CD14-positive monocyte (primary cell): ENCODE measurements around the gene VWA5A. TPM values are rescaled to one million over a fixed set of nuclear protein-coding genes. Genes with fewer than 3 reads are reported as not detected.

ENCODE experiments used
- DNase-seq, 3 donors: peaks; one replicate each; pipeline ENCODE4 v3.0.0-alpha.2; 2011 to 2022
- H2AFZ ChIP-seq: 2 replicates; pipeline ENCODE4 v1.6.0; 2012; ENCODE audit warnings: mild to moderate bottlenecking, low read depth, low read length, inconsistent platforms; ENCODE audit not compliant: insufficient read depth, poor library complexity, severe bottlenecking
- H3K27ac ChIP-seq, 2 donors: 1 replicate in 1 of 2; 2 replicates in 1 of 2; pipeline ENCODE4 v1.5.1; 2012 to 2013; ENCODE audit warnings: low read length in 2 of 2, control low read depth in 1 of 2, inconsistent platforms in 1 of 2, low read depth in 1 of 2, mild to moderate bottlenecking in 1 of 2
- H3K27me3 ChIP-seq, 2 donors: one replicate each; pipeline versions ENCODE4 v1.6.0 to v1.6.1; 2011 to 2013; ENCODE audit warnings: low read length in 2 of 2; ENCODE audit not compliant: control insufficient read depth in 2 of 2, insufficient read depth in 2 of 2
- H3K36me3 ChIP-seq, 2 donors: replicated peaks in 1 of 2; 1 replicate in 1 of 2; 2 replicates in 1 of 2; pipeline versions ENCODE4 v1.5.1 to v1.6.1; 2012 to 2013; ENCODE audit warnings: low read length in 2 of 2, control low read depth in 1 of 2, inconsistent platforms in 1 of 2, mild to moderate bottlenecking in 1 of 2; ENCODE audit not compliant: insufficient read depth in 2 of 2, control insufficient read depth in 1 of 2
- H3K4me1 ChIP-seq, 2 donors: 1 replicate in 1 of 2; 2 replicates in 1 of 2; pipeline versions ENCODE4 v1.5.1 to v1.6.1; 2012 to 2013; ENCODE audit warnings: low read length in 2 of 2, control low read depth in 1 of 2, inconsistent platforms in 1 of 2, mild to moderate bottlenecking in 1 of 2, moderate library complexity in 1 of 2; ENCODE audit not compliant: insufficient read depth in 2 of 2, control insufficient read depth in 1 of 2
- H3K4me2 ChIP-seq: replicated peaks from 2 replicates; pipeline ENCODE3; 2012; ENCODE audit warnings: low read length, moderate library complexity, mild to moderate bottlenecking; ENCODE audit not compliant: poor library complexity, severe bottlenecking; ENCODE audit errors: extremely low read depth
- H3K4me3 ChIP-seq, 3 experiments: fragments of 200-600 bp in 1 of 3; sonication (generic) in 1 of 3; replicated peaks in 1 of 3; 1 replicate in 2 of 3; 2 replicates in 1 of 3; pipeline ENCODE4 v1.5.1; 2011 to 2013; ENCODE audit warnings: low read length in 3 of 3, mild to moderate bottlenecking in 3 of 3, control low read depth in 2 of 3, low read depth in 2 of 3, inconsistent platforms in 1 of 3, moderate library complexity in 1 of 3
- H3K79me2 ChIP-seq: 2 replicates; pipeline ENCODE4 v1.6.0; 2012; ENCODE audit warnings: mild to moderate bottlenecking, control low read depth, inconsistent platforms, low read length, moderate library complexity; ENCODE audit not compliant: insufficient read depth
- H3K9ac ChIP-seq: 2 replicates; pipeline ENCODE4 v1.6.0; 2017; ENCODE audit warnings: low read length, mild to moderate bottlenecking; ENCODE audit not compliant: insufficient read depth, poor library complexity, severe bottlenecking
- H3K9me3 ChIP-seq, 2 donors: replicated peaks in 1 of 2; 1 replicate in 1 of 2; 2 replicates in 1 of 2; pipeline versions ENCODE4 v1.5.1 to v1.6.1; 2012 to 2013; ENCODE audit warnings: low read length in 2 of 2, control low read depth in 1 of 2; ENCODE audit not compliant: control insufficient read depth in 1 of 2, insufficient read depth in 1 of 2
- H4K20me1 ChIP-seq: 2 replicates; pipeline ENCODE4 v1.6.0; 2012; ENCODE audit warnings: mild to moderate bottlenecking, low read length, control low read depth, moderate library complexity; ENCODE audit not compliant: insufficient read depth
- H3K27ac Mint-ChIP-seq, 7 donors: one replicate each; pipeline ENCODE4 v1.8.0; 2020; ENCODE audit warnings: mild to moderate bottlenecking in 7 of 7, mixed read lengths in 7 of 7, moderate library complexity in 6 of 7, inconsistent platforms in 2 of 7
- H3K27me3 Mint-ChIP-seq, 3 donors: one replicate each; pipeline ENCODE4 v1.8.0; 2021 to 2022; ENCODE audit warnings: low read depth in 3 of 3, mild to moderate bottlenecking in 3 of 3, mixed read lengths in 3 of 3, moderate library complexity in 3 of 3, inconsistent platforms in 1 of 3
- H3K36me3 Mint-ChIP-seq, 2 donors: one replicate each; pipeline ENCODE4 v1.8.0; 2020; ENCODE audit warnings: mixed read lengths in 2 of 2, inconsistent platforms in 1 of 2, mild to moderate bottlenecking in 1 of 2
- H3K4me1 Mint-ChIP-seq: one replicate; pipeline ENCODE4 v1.8.0; 2020; ENCODE audit warnings: mild to moderate bottlenecking, mixed read lengths
- H3K4me3 Mint-ChIP-seq, 2 donors: one replicate each; pipeline ENCODE4 v1.8.0; 2020; ENCODE audit warnings: mild to moderate bottlenecking in 2 of 2, mixed read lengths in 2 of 2, moderate library complexity in 1 of 2
- H3K9me3 Mint-ChIP-seq, 7 donors: one replicate each; pipeline ENCODE4 v1.8.0; 2020 to 2022; ENCODE audit warnings: mixed read lengths in 7 of 7, mild to moderate bottlenecking in 6 of 7, moderate library complexity in 6 of 7, inconsistent platforms in 2 of 7
- CTCF ChIP-seq: fragments of 200-600 bp; IDR thresholded peaks from one replicate; pipeline ENCODE4 v1.8.0; 2022; ENCODE audit warnings: antibody characterized with exemption, mild to moderate bottlenecking
- WGBS: methylation state at CpG from one replicate; pipeline ENCODE4 v1.1.5; 2013; ENCODE audit warnings: missing lambda C conversion rate; ENCODE audit not compliant: insufficient coverage; 5-methylcytosine and 5-hydroxymethylcytosine counted together
- intact Hi-C, 2 donors: fragments of 100-400 bp; cut with micrococcal nuclease; formaldehyde crosslinking; loops; one replicate each; pipeline versions ENCODE4 v1.15.0 to v1.15.1; 2023
- polyA plus RNA-seq, 3 donors: library from polyadenylated mRNA; depleted of rRNA in 1 of 3; unstranded in 2 of 3; stranded (reverse) in 1 of 3; fragments of 300-500 nt in 2 of 3; fragments of >200 nt in 1 of 3; fragmentation: Illumina TruSeq in 2 of 3; gene quantifications; 1 replicate in 2 of 3; 2 replicates in 1 of 3; pipeline ENCODE4 v1.2.3, GENCODE V29; 2012 to 2021

The VWA5A gene
- polyA plus RNA-seq, 3 donors, result 7.6 to 11.2 (median 8.8) TPM

DNA sequence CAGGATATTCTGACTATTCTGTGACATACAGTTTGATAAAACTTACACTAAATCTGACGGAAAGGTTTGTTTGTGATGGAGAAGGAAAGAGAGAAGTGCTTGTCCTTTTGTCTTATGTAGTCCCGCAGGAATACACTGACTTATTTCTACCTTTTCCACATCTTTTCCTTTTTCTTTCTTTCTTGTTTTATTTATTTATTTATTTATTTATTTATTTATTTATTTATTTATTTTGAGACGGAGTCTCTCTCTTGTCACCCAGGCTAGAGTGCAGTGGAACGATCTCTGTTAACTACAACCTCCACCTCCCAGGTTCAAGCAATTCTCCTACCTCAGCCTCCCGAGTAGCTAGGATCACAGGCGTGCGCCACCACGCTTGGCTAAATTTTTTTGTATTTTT lies 43.1 kb upstream of the VWA5A start:
- Mint-ChIP-seq H3K4me1 (peaks cover 51% of the 10 kb centered on the region), H3K4me3 (no peak overlapping the region), H3K36me3 (no peaks in the 10 kb centered on the region), H3K27ac (no peak overlapping the region), H3K9me3 (no peaks in the 10 kb centered on the region), H3K27me3 (peaks cover 0 to 4% (median 2%) of the 10 kb centered on the region in 3 donors)
- no peaks in the 10 kb centered on the region for H4K20me1 ChIP-seq
- H3K27me3 ChIP-seq, result no peaks in the 10 kb centered on the region
- WGBS, result no CpG with 5 or more reads among the region's 8 CpGs
- peaks cover 41 to 51% of the 10 kb centered on the region in 2 donors for H3K4me1 ChIP-seq
- no peak overlapping the region for H2AFZ ChIP-seq
- intact Hi-C loops, result loop anchor here (5.0 to 10.0 kb wide), 5 partner anchors 120 to 513 kb away; no protein-coding TSS in a partner anchor
- no peak overlapping the region for H3K9ac ChIP-seq
- H3K36me3 ChIP-seq, result no peaks in the 10 kb centered on the region
- no peak overlapping the region for H3K27ac ChIP-seq
- no peak overlapping the region for H3K4me3 ChIP-seq
- H3K4me2 ChIP-seq, result no peak overlapping the region
- no peak for TF ChIP-seq CTCF
- no peak for DNase-seq
- H3K79me2 ChIP-seq, result no peaks in the 10 kb centered on the region
- H3K9me3 ChIP-seq, result no peaks in the 10 kb centered on the region

DNA sequence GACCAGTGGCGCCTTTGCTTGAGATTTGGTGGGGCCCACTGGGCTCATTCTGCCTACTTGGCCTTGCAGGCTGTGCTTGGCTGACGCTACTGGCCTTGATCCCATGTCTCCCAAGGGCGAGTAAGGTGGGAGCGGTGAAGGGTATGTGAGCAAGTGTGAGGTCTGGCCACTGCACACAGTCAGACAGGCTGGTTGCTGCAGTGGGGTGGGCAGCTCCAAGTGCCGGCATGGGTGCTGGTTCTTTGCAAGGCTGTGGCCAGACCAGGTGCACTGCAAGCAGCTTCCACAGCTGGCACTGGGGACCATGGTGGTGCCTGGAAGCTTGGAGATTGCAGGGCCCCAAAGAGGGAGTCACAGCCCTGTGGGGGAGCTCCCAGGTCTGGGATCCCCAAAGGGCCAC lies 40.7 kb upstream of the VWA5A start:
- 98% methylated on average over 5 of the region's 5 CpGs for WGBS
- no peak overlapping the region for H3K27ac Mint-ChIP-seq
- peaks cover 0 to 4% (median 2%) of the 10 kb centered on the region in 3 donors for H3K27me3 Mint-ChIP-seq

More for the DNA sequence above, 40.7 kb upstream of the VWA5A start:
- Mint-ChIP-seq H3K4me3 (no peak overlapping the region), H3K9me3 (peaks cover 0 to 2% (median 0%) of the 10 kb centered on the region in 7 donors), H3K4me1 (peaks cover 36% of the 10 kb centered on the region), H3K36me3 (no peaks in the 10 kb centered on the region)
- H3K4me2 ChIP-seq, result no peak overlapping the region
- DNase-seq, result no peak
- intact Hi-C loops, result loop anchor here (5.0 to 10.0 kb wide), 5 partner anchors 118 to 510 kb away; no protein-coding TSS in a partner anchor
- H2AFZ ChIP-seq, result no peak overlapping the region
- H3K9ac ChIP-seq, result no peak overlapping the region
- H3K4me1 ChIP-seq, result peaks cover 31 to 38% of the 10 kb centered on the region in 2 donors
- H3K9me3 ChIP-seq, result no peaks in the 10 kb centered on the region
- H4K20me1 ChIP-seq, result no peaks in the 10 kb centered on the region
- H3K27me3 ChIP-seq, result no peaks in the 10 kb centered on the region
- H3K36me3 ChIP-seq, result no peaks in the 10 kb centered on the region
- no peak for TF ChIP-seq CTCF
- no peak overlapping the region for H3K27ac ChIP-seq
- H3K79me2 ChIP-seq, result no peaks in the 10 kb centered on the region
- no peak overlapping the region for H3K4me3 ChIP-seq
